HepG2 (cell line): Measurements from ENCODE around the gene PLPPR2. TPM values are rescaled to one million over a fixed set of nuclear protein-coding genes. Genes with fewer than 3 reads are reported as not detected.

Experiments used
- ARNTL ChIP-seq: sonication (generic); formaldehyde crosslinking; IDR thresholded peaks from 2 replicates; pipeline ENCODE4 v1.4.0; 2020; ENCODE audit warnings: mild to moderate bottlenecking, missing genetic modification reagents
- CSRNP2 ChIP-seq: sonication (generic); formaldehyde crosslinking; conservative IDR thresholded peaks from 2 replicates; pipeline ENCODE4 v1.8.0; 2022; ENCODE audit warnings: low read depth, missing genetic modification reagents
- GATAD2A ChIP-seq: IDR thresholded peaks from 2 replicates; pipeline ENCODE4 v1.6.1; 2016
- GFI1 ChIP-seq: sonication (generic); formaldehyde crosslinking; IDR thresholded peaks from 2 replicates; pipeline ENCODE4 v1.5.0; 2020; ENCODE audit warnings: missing genetic modification reagents, mild to moderate bottlenecking, borderline replicate concordance
- HNF4G ChIP-seq, 2 experiments: sonication (generic) in 1 of 2; formaldehyde crosslinking in 1 of 2; IDR thresholded peaks; 2 replicates each; pipeline versions ENCODE4 v1.4.0 to v1.6.1; 2011 to 2020; ENCODE audit warnings: borderline replicate concordance in 2 of 2, low read depth in 2 of 2, mild to moderate bottlenecking in 2 of 2, low read length in 1 of 2, missing genetic modification reagents in 1 of 2, moderate library complexity in 1 of 2
- ISX ChIP-seq: sonication (generic); formaldehyde crosslinking; conservative IDR thresholded peaks from 2 replicates; pipeline ENCODE4 v1.5.0; 2020; ENCODE audit warnings: missing genetic modification reagents
- KLF9 ChIP-seq: IDR thresholded peaks from 2 replicates; pipeline ENCODE4 v1.6.1; 2016; ENCODE audit warnings: low read depth
- RFX3 ChIP-seq: IDR thresholded peaks from 2 replicates; pipeline ENCODE4 v1.6.1; 2016; ENCODE audit warnings: missing biosample characterization, missing genetic modification reagents
- TBP ChIP-seq: sonication (generic); formaldehyde crosslinking; IDR thresholded peaks from 2 replicates; pipeline ENCODE4 v1.5.0; 2020; ENCODE audit warnings: missing genetic modification reagents
- TEAD2 ChIP-seq: sonication (generic); formaldehyde crosslinking; IDR thresholded peaks from 2 replicates; pipeline ENCODE4 v1.9.0; 2021; ENCODE audit warnings: missing genetic modification reagents
- YEATS2 ChIP-seq: sonication (generic); formaldehyde crosslinking; IDR thresholded peaks from 2 replicates; pipeline ENCODE4 v1.4.0; 2020; ENCODE audit warnings: missing genetic modification reagents, borderline replicate concordance
- ZNF335 ChIP-seq: sonication (generic); formaldehyde crosslinking; IDR thresholded peaks from 2 replicates; pipeline ENCODE4 v1.4.0; 2020; ENCODE audit warnings: missing genetic modification reagents
- ZNF773 ChIP-seq: sonication (generic); formaldehyde crosslinking; IDR thresholded peaks from 2 replicates; pipeline ENCODE4 v1.4.0; 2020; ENCODE audit warnings: missing genetic modification reagents, borderline replicate concordance
- ZSCAN12 ChIP-seq: sonication (generic); formaldehyde crosslinking; IDR thresholded peaks from 2 replicates; pipeline ENCODE4 v1.9.0; 2021; ENCODE audit warnings: mild to moderate bottlenecking, missing genetic modification reagents
- polyA plus RNA-seq, 8 experiments: library from polyadenylated mRNA; depleted of rRNA in 3 of 8; stranded (reverse) in 7 of 8; unstranded in 1 of 8; fragments of >200 nt; fragmentation: Illumina TruSeq in 4 of 8; extraction: Trizol in 4 of 8; gene quantifications; 2 replicates each; pipeline versions ENCODE4 v1.2.1 to v1.2.3, GENCODE V29; 2011 to 2016; ENCODE audit warnings: low read depth in 4 of 8, missing spikeins in 1 of 8, mixed read lengths in 1 of 8; ENCODE audit not compliant: insufficient read depth in 1 of 8
- total RNA-seq, 5 experiments: library from RNA; depleted of rRNA; stranded (reverse); fragments of >200 nt; fragmentation: Illumina TruSeq; extraction: Trizol; gene quantifications; 2 replicates each; pipeline ENCODE4 v1.2.3, GENCODE V29; 2016; ENCODE audit warnings: low read depth in 1 of 5
- TF ChIP-seq, protein P1 (sequence below): sonication (generic); formaldehyde crosslinking; IDR thresholded peaks from 2 replicates; pipeline ENCODE4 v1.4.0; 2020; ENCODE audit warnings: missing genetic modification reagents
- TF ChIP-seq, protein P2 (sequence below): sonication (generic); formaldehyde crosslinking; IDR thresholded peaks from 2 replicates; pipeline ENCODE4 v1.8.1; 2023; ENCODE audit warnings: mild to moderate bottlenecking, moderate library complexity, missing genetic modification reagents
- TF ChIP-seq, protein P3 (sequence below): sonication (generic); formaldehyde crosslinking; IDR thresholded peaks from 2 replicates; pipeline ENCODE4 v1.4.0; 2020; ENCODE audit warnings: low read depth, mild to moderate bottlenecking, missing genetic modification reagents
- TF ChIP-seq, protein P4 (sequence below): sonication (generic); formaldehyde crosslinking; IDR thresholded peaks from 2 replicates; pipeline ENCODE4 v1.5.1; 2020; ENCODE audit warnings: mild to moderate bottlenecking, missing genetic modification reagents, borderline replicate concordance

Gene PLPPR2
- total and polyA plus RNA-seq, 2 of the 13 experiments (the other 11 are each of a cell fraction or from before 2014, with no cell fraction given) = 1.5 to 2.1 TPM

DNA sequence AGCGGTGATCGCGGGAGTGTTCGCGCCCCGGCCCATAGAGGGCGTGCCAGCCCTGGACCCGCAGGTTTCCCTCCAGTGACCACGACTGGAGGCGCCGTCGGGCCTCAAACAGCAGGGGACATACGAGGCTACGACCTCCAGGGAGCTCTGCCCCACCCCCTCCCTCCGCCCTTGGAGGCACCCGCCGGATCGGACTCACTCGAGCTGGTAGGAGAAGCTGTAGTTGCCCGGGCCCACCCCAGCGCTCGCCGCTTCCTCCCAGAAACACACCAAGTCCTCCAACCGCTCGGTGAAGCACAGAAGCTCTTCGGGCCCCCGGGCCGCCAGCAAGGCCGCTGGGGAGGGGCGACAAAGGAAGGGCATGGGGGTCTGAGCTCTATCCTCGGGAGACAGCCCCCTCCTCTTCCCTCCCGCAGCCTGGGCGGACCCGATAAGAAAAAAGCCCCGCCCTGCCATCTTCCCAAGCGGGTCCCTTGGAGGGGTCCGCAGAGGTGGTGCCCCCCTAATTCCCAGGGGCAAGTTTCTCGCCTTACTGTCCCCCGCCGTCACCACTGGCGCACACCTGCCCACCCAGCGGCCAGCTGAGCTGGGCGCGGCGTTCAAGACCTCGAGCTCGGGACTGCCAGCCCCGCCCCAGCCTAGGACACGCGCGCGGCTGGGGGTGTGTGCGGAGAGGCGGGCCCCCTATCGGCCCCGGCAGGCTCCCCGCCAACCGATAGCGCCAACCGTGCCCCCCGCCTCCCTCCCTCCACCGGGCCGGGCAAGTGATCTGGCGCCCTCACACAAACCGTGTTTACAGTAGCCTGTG, 27.9 kb downstream of the PLPPR2 start (continued):
- TF ChIP-seq, protein P1, sequence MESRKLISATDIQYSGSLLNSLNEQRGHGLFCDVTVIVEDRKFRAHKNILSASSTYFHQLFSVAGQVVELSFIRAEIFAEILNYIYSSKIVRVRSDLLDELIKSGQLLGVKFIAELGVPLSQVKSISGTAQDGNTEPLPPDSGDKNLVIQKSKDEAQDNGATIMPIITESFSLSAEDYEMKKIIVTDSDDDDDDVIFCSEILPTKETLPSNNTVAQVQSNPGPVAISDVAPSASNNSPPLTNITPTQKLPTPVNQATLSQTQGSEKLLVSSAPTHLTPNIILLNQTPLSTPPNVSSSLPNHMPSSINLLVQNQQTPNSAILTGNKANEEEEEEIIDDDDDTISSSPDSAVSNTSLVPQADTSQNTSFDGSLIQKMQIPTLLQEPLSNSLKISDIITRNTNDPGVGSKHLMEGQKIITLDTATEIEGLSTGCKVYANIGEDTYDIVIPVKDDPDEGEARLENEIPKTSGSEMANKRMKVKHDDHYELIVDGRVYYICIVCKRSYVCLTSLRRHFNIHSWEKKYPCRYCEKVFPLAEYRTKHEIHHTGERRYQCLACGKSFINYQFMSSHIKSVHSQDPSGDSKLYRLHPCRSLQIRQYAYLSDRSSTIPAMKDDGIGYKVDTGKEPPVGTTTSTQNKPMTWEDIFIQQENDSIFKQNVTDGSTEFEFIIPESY (CRISPR knock-in tag) = peak; percentile 73
- no peak for TF ChIP-seq TEAD2 (CRISPR knock-in tag)
- TF ChIP-seq, protein P2, sequence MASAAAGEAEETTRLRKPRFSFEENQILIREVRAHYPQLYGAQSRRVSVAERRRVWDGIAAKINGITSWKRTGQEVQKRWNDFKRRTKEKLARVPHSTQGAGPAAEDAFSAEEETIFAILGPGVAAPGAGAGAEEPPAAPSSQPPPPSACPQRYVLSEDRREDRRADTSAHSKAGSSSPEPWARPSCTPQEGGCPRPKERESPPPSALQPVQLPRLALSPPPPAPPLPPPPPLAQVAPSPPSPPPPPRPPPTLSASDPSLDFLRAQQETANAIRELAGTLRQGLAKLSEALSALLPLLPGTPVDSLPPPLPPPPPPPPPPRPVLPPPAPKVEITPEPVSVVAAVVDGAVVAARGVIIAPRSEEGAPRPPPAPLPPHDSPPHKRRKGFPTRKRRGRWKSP (CRISPR knock-in tag) = no peak
- no peak for TF ChIP-seq RFX3
- no peak for TF ChIP-seq ISX (CRISPR knock-in tag)
- TF ChIP-seq ZNF773 (CRISPR knock-in tag) = no peak
- TF ChIP-seq GFI1 (CRISPR knock-in tag) = no peak; the same call in 1 of the 2 replicates
- peak; percentile 46; the same call in 1 of the 2 replicates for TF ChIP-seq GATAD2A
- TF ChIP-seq CSRNP2 (CRISPR knock-in tag) = no peak
- no peak for TF ChIP-seq KLF9 (CRISPR knock-in tag)
- TF ChIP-seq TBP (CRISPR knock-in tag) = no peak
- TF ChIP-seq HNF4G (IDR thresholded peaks at IDR 0.05; ENCODE audit: borderline replicate concordance, low read depth, low read length) = no peak
- TF ChIP-seq HNF4G (CRISPR knock-in tag; IDR thresholded peaks at IDR 0.05; ENCODE audit: borderline replicate concordance, low read depth) = no peak
- TF ChIP-seq, protein P3, sequence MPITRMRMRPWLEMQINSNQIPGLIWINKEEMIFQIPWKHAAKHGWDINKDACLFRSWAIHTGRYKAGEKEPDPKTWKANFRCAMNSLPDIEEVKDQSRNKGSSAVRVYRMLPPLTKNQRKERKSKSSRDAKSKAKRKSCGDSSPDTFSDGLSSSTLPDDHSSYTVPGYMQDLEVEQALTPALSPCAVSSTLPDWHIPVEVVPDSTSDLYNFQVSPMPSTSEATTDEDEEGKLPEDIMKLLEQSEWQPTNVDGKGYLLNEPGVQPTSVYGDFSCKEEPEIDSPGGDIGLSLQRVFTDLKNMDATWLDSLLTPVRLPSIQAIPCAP (CRISPR knock-in tag) = no peak
- TF ChIP-seq ZSCAN12 (CRISPR knock-in tag) = no peak
- TF ChIP-seq YEATS2 (CRISPR knock-in tag) = no peak; the same call in 1 of the 2 replicates
- TF ChIP-seq ZNF335 (CRISPR knock-in tag) = no peak
- no peak for TF ChIP-seq ARNTL (CRISPR knock-in tag)
- TF ChIP-seq, protein P4, sequence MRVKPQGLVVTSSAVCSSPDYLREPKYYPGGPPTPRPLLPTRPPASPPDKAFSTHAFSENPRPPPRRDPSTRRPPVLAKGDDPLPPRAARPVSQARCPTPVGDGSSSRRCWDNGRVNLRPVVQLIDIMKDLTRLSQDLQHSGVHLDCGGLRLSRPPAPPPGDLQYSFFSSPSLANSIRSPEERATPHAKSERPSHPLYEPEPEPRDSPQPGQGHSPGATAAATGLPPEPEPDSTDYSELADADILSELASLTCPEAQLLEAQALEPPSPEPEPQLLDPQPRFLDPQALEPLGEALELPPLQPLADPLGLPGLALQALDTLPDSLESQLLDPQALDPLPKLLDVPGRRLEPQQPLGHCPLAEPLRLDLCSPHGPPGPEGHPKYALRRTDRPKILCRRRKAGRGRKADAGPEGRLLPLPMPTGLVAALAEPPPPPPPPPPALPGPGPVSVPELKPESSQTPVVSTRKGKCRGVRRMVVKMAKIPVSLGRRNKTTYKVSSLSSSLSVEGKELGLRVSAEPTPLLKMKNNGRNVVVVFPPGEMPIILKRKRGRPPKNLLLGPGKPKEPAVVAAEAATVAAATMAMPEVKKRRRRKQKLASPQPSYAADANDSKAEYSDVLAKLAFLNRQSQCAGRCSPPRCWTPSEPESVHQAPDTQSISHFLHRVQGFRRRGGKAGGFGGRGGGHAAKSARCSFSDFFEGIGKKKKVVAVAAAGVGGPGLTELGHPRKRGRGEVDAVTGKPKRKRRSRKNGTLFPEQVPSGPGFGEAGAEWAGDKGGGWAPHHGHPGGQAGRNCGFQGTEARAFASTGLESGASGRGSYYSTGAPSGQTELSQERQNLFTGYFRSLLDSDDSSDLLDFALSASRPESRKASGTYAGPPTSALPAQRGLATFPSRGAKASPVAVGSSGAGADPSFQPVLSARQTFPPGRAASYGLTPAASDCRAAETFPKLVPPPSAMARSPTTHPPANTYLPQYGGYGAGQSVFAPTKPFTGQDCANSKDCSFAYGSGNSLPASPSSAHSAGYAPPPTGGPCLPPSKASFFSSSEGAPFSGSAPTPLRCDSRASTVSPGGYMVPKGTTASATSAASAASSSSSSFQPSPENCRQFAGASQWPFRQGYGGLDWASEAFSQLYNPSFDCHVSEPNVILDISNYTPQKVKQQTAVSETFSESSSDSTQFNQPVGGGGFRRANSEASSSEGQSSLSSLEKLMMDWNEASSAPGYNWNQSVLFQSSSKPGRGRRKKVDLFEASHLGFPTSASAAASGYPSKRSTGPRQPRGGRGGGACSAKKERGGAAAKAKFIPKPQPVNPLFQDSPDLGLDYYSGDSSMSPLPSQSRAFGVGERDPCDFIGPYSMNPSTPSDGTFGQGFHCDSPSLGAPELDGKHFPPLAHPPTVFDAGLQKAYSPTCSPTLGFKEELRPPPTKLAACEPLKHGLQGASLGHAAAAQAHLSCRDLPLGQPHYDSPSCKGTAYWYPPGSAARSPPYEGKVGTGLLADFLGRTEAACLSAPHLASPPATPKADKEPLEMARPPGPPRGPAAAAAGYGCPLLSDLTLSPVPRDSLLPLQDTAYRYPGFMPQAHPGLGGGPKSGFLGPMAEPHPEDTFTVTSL (CRISPR knock-in tag) = no peak
